Measurements from ENCODE around the gene ZNF419. TPM values are rescaled to one million over a fixed set of nuclear protein-coding genes. Genes with fewer than 3 reads are reported as not detected.
"Not testable (repeated sequence)": the region's sequence is repeated elsewhere in the genome, so short reads cannot be mapped to it uniquely, and the experiment has no call there.

The ZNF419 gene
- total and polyA plus RNA-seq, 12 donors = 5.0 to 16.5 (median 13.3) TPM

DNA sequence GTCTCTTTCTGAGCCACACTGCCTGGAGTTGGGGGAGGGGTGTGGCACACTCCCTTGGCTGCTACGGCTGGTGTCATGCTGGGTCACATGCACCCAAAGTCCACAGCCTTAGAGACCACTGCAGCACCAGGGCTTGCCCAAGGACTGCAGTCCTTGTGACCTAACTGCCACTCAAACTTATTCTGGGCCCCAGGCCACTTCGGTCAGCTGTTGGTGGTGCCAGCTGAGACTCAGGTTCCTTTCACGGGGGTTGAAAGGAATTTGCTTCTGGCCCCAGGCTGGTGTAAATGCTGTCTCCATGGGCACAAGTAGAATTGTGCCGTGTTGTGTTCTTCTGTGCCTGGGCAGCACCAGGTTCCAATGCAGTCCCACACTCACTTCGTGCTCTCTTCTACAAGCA is 21.1 kb upstream of the ZNF419 start:
- Histone ChIP-seq H3K9me3 (replicated peaks in 1 of 3) (peaks cover 6 to 71% (median 38%) of the 10 kb centered on the region in 3 donors), H3K36me3 (replicated peaks in 1 of 2) (no peaks in the 10 kb centered on the region), H3K27ac (no peak overlapping the region), H3K4me1 (replicated peaks in 1 of 2) (no peaks in the 10 kb centered on the region), H3K4me3 (no peak overlapping the region), H3K27me3 (no peaks in the 10 kb centered on the region)
- DNase-seq = no peak
- 94 to 100% (median 98%) methylated on average over 2 to 5 of the region's 5 CpGs for WGBS, 4 donors
- no peak for TF ChIP-seq POLR2A (IDR thresholded peaks at IDR 0.05)
- TF ChIP-seq, protein P1, sequence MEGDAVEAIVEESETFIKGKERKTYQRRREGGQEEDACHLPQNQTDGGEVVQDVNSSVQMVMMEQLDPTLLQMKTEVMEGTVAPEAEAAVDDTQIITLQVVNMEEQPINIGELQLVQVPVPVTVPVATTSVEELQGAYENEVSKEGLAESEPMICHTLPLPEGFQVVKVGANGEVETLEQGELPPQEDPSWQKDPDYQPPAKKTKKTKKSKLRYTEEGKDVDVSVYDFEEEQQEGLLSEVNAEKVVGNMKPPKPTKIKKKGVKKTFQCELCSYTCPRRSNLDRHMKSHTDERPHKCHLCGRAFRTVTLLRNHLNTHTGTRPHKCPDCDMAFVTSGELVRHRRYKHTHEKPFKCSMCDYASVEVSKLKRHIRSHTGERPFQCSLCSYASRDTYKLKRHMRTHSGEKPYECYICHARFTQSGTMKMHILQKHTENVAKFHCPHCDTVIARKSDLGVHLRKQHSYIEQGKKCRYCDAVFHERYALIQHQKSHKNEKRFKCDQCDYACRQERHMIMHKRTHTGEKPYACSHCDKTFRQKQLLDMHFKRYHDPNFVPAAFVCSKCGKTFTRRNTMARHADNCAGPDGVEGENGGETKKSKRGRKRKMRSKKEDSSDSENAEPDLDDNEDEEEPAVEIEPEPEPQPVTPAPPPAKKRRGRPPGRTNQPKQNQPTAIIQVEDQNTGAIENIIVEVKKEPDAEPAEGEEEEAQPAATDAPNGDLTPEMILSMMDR (IDR thresholded peaks at IDR 0.05) = no peak
- intact Hi-C loops (cut with DNase I) = no loop called here

DNA sequence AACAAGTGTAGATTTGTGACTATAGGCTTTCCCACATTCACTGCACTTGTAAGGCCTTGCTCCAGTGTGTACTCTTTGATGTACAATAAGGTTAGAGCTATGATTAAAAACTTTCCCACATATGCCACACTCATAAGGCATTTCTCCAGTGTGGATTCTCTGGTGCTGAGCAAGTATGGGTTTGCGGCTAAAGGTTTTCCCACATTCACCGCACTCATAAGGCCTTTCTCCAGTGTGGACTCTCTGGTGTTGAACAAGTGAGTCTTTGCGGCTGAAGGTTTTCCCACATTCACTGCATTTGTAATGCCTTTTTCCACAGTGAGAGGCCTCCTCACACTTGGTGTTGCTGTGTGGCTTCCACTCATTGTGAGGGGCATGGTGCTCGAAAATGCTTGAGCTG is 13.9 kb upstream of the ZNF419 start:
- WGBS, 4 donors = 92 to 100% (median 97%) methylated on average over 3 to 4 of the region's 4 CpGs
- H3K4me3 ChIP-seq = peak overlapping the region in 1 of 4 donors; percentile 7
- H3K27me3 ChIP-seq = no peaks in the 10 kb centered on the region
- peaks cover 5 to 8% of the 10 kb centered on the region in 2 donors for H3K4me1 ChIP-seq (replicated peaks in 1 of 2)
- intact Hi-C loops (cut with DNase I) = no loop called here
- no peak overlapping the region for H3K27ac ChIP-seq
- H3K36me3 ChIP-seq (replicated peaks in 1 of 2) = peaks cover 0 to 21% of the 10 kb centered on the region in 2 donors
- TF ChIP-seq POLR2A (IDR thresholded peaks at IDR 0.05) = no peak
- TF ChIP-seq, protein P1 (IDR thresholded peaks at IDR 0.05) = no peak
- DNase-seq = no peak
- H3K9me3 ChIP-seq (replicated peaks in 1 of 3) = peaks cover 12 to 80% (median 13%) of the 10 kb centered on the region in 3 donors

DNA sequence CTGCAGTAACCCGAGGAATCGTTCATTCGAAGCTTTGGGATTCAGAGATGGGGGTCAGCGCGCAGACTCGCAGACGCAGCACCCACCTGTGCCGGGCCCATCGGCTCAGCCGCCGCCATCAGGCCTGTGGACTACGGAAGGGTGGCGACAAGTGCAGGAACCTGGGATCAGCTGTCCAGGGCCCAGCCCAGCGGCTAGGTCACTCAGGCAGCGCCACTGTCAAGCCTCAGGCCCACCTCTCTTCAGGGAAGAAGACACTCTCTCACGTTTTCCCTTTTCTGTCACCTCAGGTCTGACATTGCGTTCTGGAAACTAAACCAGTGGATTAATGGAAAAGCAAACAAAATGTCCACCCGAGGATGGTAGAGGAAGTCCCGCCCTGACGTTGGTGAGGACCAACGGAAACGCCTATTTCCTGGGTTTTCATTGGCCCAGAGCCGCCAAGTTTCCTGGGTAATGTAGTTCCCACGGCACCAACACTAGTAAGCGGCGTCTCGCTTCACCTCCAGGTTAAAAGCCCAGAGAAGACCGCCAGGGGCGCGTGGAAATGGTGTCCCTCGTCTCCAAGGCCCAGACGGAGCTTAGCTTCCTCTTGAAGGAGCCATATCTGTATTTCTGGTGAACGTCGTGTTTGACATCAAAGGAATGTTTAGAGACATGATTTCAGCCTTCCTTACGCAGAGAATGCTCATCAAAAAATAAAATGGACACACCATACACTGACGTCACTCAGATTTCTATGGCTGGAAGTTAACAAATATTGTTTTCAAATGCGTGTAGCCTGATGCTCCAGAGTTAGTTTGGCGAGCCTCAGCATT is 10.2 kb upstream of the ZNF419 start, which contains the start of gene ZNF772:
Gene ZNF772 (minus strand): TSS at position 376 of the 818 bp plus-strand sequence. CDS start 257 bp downstream, at position 119.
- H3K9me3 ChIP-seq (replicated peaks in 1 of 3) = peaks cover 0 to 43% (median 8%) of the 10 kb centered on the region in 3 donors
- peaks cover 5 to 8% of the 10 kb centered on the region in 2 donors for H3K4me1 ChIP-seq (replicated peaks in 1 of 2)
- TF ChIP-seq, protein P1 (IDR thresholded peaks at IDR 0.05) = peak; percentile 31 to 85 (median 64)
- peak in 1 of 2 donors; percentile 32 for TF ChIP-seq POLR2A (IDR thresholded peaks at IDR 0.05)
- WGBS, 4 donors = 7 to 11% (median 7%) methylated on average over 21 to 38 of the region's 38 CpGs
- peaks cover 0 to 21% of the 10 kb centered on the region in 2 donors for H3K36me3 ChIP-seq (replicated peaks in 1 of 2)
- no peaks in the 10 kb centered on the region for H3K27me3 ChIP-seq
- peak; percentile 91 to 97 (median 94) for DNase-seq
- intact Hi-C loops (cut with DNase I) = no loop called here
- H3K4me3 ChIP-seq = peak within 1 kb of the TSS; percentile 43 to 88 (median 74)
- peak within 1 kb of the TSS in 4 of 5 donors; percentile 39 to 83 (median 77) for H3K27ac ChIP-seq

DNA sequence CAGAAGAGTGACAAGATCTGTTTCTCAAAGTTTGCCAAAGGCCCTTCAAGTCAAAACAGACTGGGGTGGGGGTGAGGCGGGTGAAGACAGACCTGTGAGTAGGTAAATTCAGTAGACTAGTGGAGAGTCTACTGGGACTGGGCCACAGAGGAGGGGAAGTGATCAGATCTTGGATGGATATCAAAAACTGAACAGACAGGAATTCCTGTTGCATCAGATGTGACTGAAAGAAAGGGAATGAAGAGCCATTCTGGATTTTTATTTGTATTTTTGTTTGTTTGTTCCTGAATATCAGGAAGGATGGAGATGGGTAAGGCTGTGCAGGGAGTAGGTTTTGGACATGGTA is 722 bp downstream of the ZNF419 start:
- H3K27me3 ChIP-seq; H3K4me1 ChIP-seq (replicated peaks in 1 of 2); DNase-seq; H3K9me3 ChIP-seq (replicated peaks in 1 of 3); H3K27ac ChIP-seq; intact Hi-C loops (cut with DNase I); H3K36me3 ChIP-seq (replicated peaks in 1 of 2): not testable (repeated sequence)
- 0% methylated on average over 1 of the region's 1 CpG; no CpG with 5 or more reads in 3 of the 4 donors for WGBS, 4 donors
- peak overlapping the region in 1 of 4 donors; percentile 12 for H3K4me3 ChIP-seq

DNA sequence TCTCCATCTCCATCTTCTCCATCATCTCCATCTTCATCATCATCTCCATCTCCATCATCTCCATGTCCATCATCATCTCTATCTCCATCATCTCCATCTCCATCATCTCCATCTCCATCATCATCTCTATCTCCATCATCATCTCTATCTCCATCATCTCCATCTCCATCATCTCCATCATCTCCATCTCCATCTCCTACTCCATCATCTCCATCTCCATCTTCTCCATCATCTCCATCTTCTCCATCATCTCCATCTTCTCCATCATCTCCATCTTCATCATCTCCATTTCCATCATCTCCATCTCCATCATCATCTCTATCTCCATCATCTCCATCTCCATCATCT is 11.8 kb downstream of the ZNF419 start:
- intact Hi-C loops (cut with DNase I); H3K27me3 ChIP-seq; H3K27ac ChIP-seq; H3K4me1 ChIP-seq (replicated peaks in 1 of 2); H3K4me3 ChIP-seq; H3K9me3 ChIP-seq (replicated peaks in 1 of 3); H3K36me3 ChIP-seq (replicated peaks in 1 of 2); DNase-seq: not testable (repeated sequence)

Measured in adrenal gland (tissue), 12 donors.